ENCODE results near the gene PDE3A.

The PDE3A gene

DNA sequence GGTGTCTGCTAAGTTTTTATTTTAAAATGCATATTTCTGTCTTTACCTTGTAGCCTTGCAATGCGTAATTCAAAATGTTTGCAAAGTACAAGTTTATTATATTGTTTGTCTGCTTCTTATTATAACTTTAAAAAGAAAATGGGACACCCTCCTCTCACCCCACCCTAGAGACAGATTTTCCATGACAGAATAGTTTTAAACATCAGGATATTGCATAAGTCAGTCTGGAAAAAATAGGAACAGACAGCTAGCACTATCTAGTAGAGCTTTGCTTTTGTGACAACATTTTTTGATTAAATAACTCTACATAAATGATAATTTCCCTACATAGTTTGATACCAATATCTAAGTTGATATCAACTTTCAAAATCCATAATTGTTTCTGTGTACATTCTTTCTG is 71.3 kb downstream of the PDE3A start:
- H3K23ac ChIP-seq (ENCODE audit: low read length in 2 of 2): no peak overlapping the region
- H2AK5ac ChIP-seq (ENCODE audit: low read length, severe bottlenecking): no peak overlapping the region
- no peak overlapping the region for H2BK12ac ChIP-seq (ENCODE audit: low read length in 2 of 2)
- H3K4me2 ChIP-seq (ENCODE audit: low read length, poor library complexity, severe bottlenecking): no peak overlapping the region
- no peak overlapping the region for H3K9ac ChIP-seq (ENCODE audit: low read length)
- no peak for DNase-seq
- no peaks in the 10 kb centered on the region for H3K9me3 ChIP-seq (ENCODE audit: control insufficient read depth, low read length)
- no peak overlapping the region for H3K4ac ChIP-seq (ENCODE audit: low read depth in 1 of 2, low read length in 2 of 2)
- no peak overlapping the region for H4K8ac ChIP-seq (ENCODE audit: low read length)
- no peaks in the 10 kb centered on the region for H3K79me1 ChIP-seq (replicated peaks; ENCODE audit: low read length, poor library complexity, severe bottlenecking)
- H4K91ac ChIP-seq (ENCODE audit: low read length): no peak overlapping the region
- no peak overlapping the region for H2BK120ac ChIP-seq (ENCODE audit: low read depth, low read length)
- WGBS: no CpG with 5 or more reads among the region's 1 CpG
- no peak overlapping the region for H2BK15ac ChIP-seq (ENCODE audit: low read depth, poor library complexity, severe bottlenecking)
- no peak overlapping the region for H3K27ac ChIP-seq (ENCODE audit: low read length, poor library complexity, severe bottlenecking)
- no peak overlapping the region for H3K14ac ChIP-seq (ENCODE audit: low read length in 2 of 2)
- no peak overlapping the region for H2AFZ ChIP-seq (ENCODE audit: low read depth, low read length)
- no peaks in the 10 kb centered on the region for H3K27me3 ChIP-seq (ENCODE audit: control insufficient read depth in 1 of 2, insufficient read depth in 1 of 2, low read length in 2 of 2)
- no peaks in the 10 kb centered on the region for H3K36me3 ChIP-seq (ENCODE audit: control insufficient read depth in 1 of 2, insufficient read depth in 2 of 2, low read depth in 1 of 2, low read length in 2 of 2)
- no peak overlapping the region for H2BK5ac ChIP-seq (ENCODE audit: low read depth, low read length, poor library complexity, severe bottlenecking)
- no peaks in the 10 kb centered on the region for H3K4me1 ChIP-seq (ENCODE audit: control insufficient read depth, insufficient read depth, low read depth, low read length)
- no peak overlapping the region for H3K18ac ChIP-seq (ENCODE audit: low read depth in 1 of 2, low read length in 2 of 2)
- no peak overlapping the region for H3K4me3 ChIP-seq (ENCODE audit: insufficient read depth in 1 of 2, low read depth in 1 of 2, low read length in 2 of 2)

DNA sequence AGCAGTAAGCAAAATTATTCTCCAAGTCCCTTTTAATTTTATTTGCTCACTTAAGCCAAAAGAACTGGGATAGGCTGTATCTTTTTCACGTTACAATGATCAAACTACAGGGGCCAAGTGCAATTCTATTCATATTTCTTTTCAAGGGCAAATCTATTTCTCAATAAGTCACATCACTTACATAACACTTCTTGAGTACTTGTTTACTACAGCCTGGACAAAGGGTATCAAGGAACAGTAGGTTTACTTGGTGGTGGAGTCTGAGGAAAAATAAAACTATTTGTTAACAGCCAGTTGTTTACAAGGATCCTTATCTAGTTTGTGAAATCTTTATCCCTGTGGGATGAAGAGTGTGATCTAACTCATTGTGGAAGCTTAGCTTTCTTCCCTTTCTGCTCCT is 72.1 kb downstream of the PDE3A start:
- H2AK5ac ChIP-seq (ENCODE audit: low read length, severe bottlenecking): no peak overlapping the region
- H2BK5ac ChIP-seq (ENCODE audit: low read depth, low read length, poor library complexity, severe bottlenecking): no peak overlapping the region
- H2AFZ ChIP-seq (ENCODE audit: low read depth, low read length): no peak overlapping the region
- no peak overlapping the region for H3K14ac ChIP-seq (ENCODE audit: low read length in 2 of 2)
- H2BK120ac ChIP-seq (ENCODE audit: low read depth, low read length): no peak overlapping the region
- no peak overlapping the region for H3K9ac ChIP-seq (ENCODE audit: low read length)
- H3K4ac ChIP-seq (ENCODE audit: low read depth in 1 of 2, low read length in 2 of 2): no peak overlapping the region
- H4K8ac ChIP-seq (ENCODE audit: low read length): no peak overlapping the region
- no peaks in the 10 kb centered on the region for H3K79me1 ChIP-seq (replicated peaks; ENCODE audit: low read length, poor library complexity, severe bottlenecking)
- H2BK15ac ChIP-seq (ENCODE audit: low read depth, poor library complexity, severe bottlenecking): no peak overlapping the region
- 78% methylated on average over 1 of the region's 1 CpG for WGBS
- no peak overlapping the region for H2BK12ac ChIP-seq (ENCODE audit: low read length in 2 of 2)
- H3K18ac ChIP-seq (ENCODE audit: low read depth in 1 of 2, low read length in 2 of 2): no peak overlapping the region
- H4K91ac ChIP-seq (ENCODE audit: low read length): no peak overlapping the region
- no peak overlapping the region for H3K4me3 ChIP-seq (ENCODE audit: insufficient read depth in 1 of 2, low read depth in 1 of 2, low read length in 2 of 2)
- DNase-seq: no peak
- no peak overlapping the region for H3K4me2 ChIP-seq (ENCODE audit: low read length, poor library complexity, severe bottlenecking)
- no peaks in the 10 kb centered on the region for H3K9me3 ChIP-seq (ENCODE audit: control insufficient read depth, low read length)
- H3K23ac ChIP-seq (ENCODE audit: low read length in 2 of 2): no peak overlapping the region
- no peaks in the 10 kb centered on the region for H3K4me1 ChIP-seq (ENCODE audit: control insufficient read depth, insufficient read depth, low read depth, low read length)
- no peaks in the 10 kb centered on the region for H3K27me3 ChIP-seq (ENCODE audit: control insufficient read depth in 1 of 2, insufficient read depth in 1 of 2, low read length in 2 of 2)
- H3K36me3 ChIP-seq (ENCODE audit: control insufficient read depth in 1 of 2, insufficient read depth in 2 of 2, low read depth in 1 of 2, low read length in 2 of 2): no peaks in the 10 kb centered on the region
- no peak overlapping the region for H3K27ac ChIP-seq (ENCODE audit: low read length, poor library complexity, severe bottlenecking)

DNA sequence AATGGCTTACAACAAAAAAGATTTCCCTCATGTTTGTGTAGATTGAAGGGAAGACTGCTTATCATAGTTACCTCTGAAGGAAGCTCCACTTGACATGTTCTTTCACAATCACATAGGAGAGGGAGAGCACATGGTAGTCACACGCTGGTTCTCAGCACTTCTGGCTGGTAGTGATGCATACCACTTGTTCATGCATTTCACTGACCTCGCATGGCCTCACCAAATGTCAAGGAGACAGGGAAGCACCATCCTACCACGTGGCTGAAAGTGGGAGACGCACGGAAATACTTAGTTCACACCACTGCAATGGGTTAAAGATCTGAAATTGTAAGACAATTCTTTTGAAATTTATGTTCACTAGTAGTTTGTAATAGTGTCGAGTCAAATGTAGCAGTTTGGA is 74.0 kb downstream of the PDE3A start:
- Histone ChIP-seq H2AK5ac (ENCODE audit: low read length, severe bottlenecking) (no peak overlapping the region), H3K4me1 (ENCODE audit: control insufficient read depth, insufficient read depth, low read depth, low read length) (no peaks in the 10 kb centered on the region), H4K91ac (ENCODE audit: low read length) (no peak overlapping the region), H3K4me2 (ENCODE audit: low read length, poor library complexity, severe bottlenecking) (no peak overlapping the region), H3K4me3 (ENCODE audit: insufficient read depth in 1 of 2, low read depth in 1 of 2, low read length in 2 of 2) (no peak overlapping the region), H4K8ac (ENCODE audit: low read length) (no peak overlapping the region), H2BK12ac (ENCODE audit: low read length in 2 of 2) (peak overlapping the region in 1 of 2 experiments; percentile 56), H3K14ac (ENCODE audit: low read length in 2 of 2) (no peak overlapping the region), H2BK5ac (ENCODE audit: low read depth, low read length, poor library complexity, severe bottlenecking) (no peak overlapping the region), H3K27ac (ENCODE audit: low read length, poor library complexity, severe bottlenecking) (no peak overlapping the region), H3K9ac (ENCODE audit: low read length) (no peak overlapping the region), H2BK15ac (ENCODE audit: low read depth, poor library complexity, severe bottlenecking) (no peak overlapping the region), H3K23ac (ENCODE audit: low read length in 2 of 2) (no peak overlapping the region), H3K9me3 (ENCODE audit: control insufficient read depth, low read length) (no peaks in the 10 kb centered on the region), H2AFZ (ENCODE audit: low read depth, low read length) (no peak overlapping the region), H3K36me3 (ENCODE audit: control insufficient read depth in 1 of 2, insufficient read depth in 2 of 2, low read depth in 1 of 2, low read length in 2 of 2) (no peaks in the 10 kb centered on the region), H3K4ac (ENCODE audit: low read depth in 1 of 2, low read length in 2 of 2) (no peak overlapping the region), H3K18ac (ENCODE audit: low read depth in 1 of 2, low read length in 2 of 2) (no peak overlapping the region), H3K79me1 (replicated peaks; ENCODE audit: low read length, poor library complexity, severe bottlenecking) (no peaks in the 10 kb centered on the region), H2BK120ac (ENCODE audit: low read depth, low read length) (no peak overlapping the region), H3K27me3 (ENCODE audit: control insufficient read depth in 1 of 2, insufficient read depth in 1 of 2, low read length in 2 of 2) (no peaks in the 10 kb centered on the region)
- DNase-seq: no peak
- WGBS: 58% methylated on average over 5 of the region's 6 CpGs

DNA sequence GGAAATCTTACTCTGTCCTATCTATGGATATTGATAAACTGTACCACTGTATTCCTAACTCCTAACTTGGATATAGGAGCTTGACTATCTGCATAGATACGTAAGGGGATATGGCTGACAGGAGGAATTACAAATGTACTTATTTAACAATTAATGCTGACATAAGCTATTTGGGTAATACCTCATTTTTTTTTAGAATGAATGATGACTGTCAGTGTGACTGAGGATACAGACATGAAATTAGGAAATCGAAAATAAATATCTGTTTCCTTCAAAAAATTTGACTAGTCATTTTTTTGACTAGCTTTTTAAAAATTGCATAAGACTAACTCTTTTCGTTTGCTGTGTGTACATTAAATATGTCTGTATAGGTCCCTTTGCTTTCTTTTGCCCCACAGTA is 74.9 kb downstream of the PDE3A start:
- no peak overlapping the region for H4K91ac ChIP-seq (ENCODE audit: low read length)
- H3K79me1 ChIP-seq (replicated peaks; ENCODE audit: low read length, poor library complexity, severe bottlenecking): no peaks in the 10 kb centered on the region
- no peak overlapping the region for H2BK5ac ChIP-seq (ENCODE audit: low read depth, low read length, poor library complexity, severe bottlenecking)
- H3K9ac ChIP-seq (ENCODE audit: low read length): no peak overlapping the region
- H3K27ac ChIP-seq (ENCODE audit: low read length, poor library complexity, severe bottlenecking): no peak overlapping the region
- H3K27me3 ChIP-seq (ENCODE audit: control insufficient read depth in 1 of 2, insufficient read depth in 1 of 2, low read length in 2 of 2): no peaks in the 10 kb centered on the region
- no peak overlapping the region for H3K4ac ChIP-seq (ENCODE audit: low read depth in 1 of 2, low read length in 2 of 2)
- H2BK15ac ChIP-seq (ENCODE audit: low read depth, poor library complexity, severe bottlenecking): no peak overlapping the region
- no peak overlapping the region for H2AFZ ChIP-seq (ENCODE audit: low read depth, low read length)
- no peaks in the 10 kb centered on the region for H3K9me3 ChIP-seq (ENCODE audit: control insufficient read depth, low read length)
- no peaks in the 10 kb centered on the region for H3K36me3 ChIP-seq (ENCODE audit: control insufficient read depth in 1 of 2, insufficient read depth in 2 of 2, low read depth in 1 of 2, low read length in 2 of 2)
- no peak overlapping the region for H3K23ac ChIP-seq (ENCODE audit: low read length in 2 of 2)
- H2BK12ac ChIP-seq (ENCODE audit: low read length in 2 of 2): no peak overlapping the region
- H4K8ac ChIP-seq (ENCODE audit: low read length): no peak overlapping the region
- DNase-seq: no peak
- H2BK120ac ChIP-seq (ENCODE audit: low read depth, low read length): no peak overlapping the region
- no peak overlapping the region for H3K4me3 ChIP-seq (ENCODE audit: insufficient read depth in 1 of 2, low read depth in 1 of 2, low read length in 2 of 2)
- no peak overlapping the region for H2AK5ac ChIP-seq (ENCODE audit: low read length, severe bottlenecking)
- H3K14ac ChIP-seq (ENCODE audit: low read length in 2 of 2): no peak overlapping the region
- H3K4me1 ChIP-seq (ENCODE audit: control insufficient read depth, insufficient read depth, low read depth, low read length): no peaks in the 10 kb centered on the region
- H3K18ac ChIP-seq (ENCODE audit: low read depth in 1 of 2, low read length in 2 of 2): no peak overlapping the region
- no peak overlapping the region for H3K4me2 ChIP-seq (ENCODE audit: low read length, poor library complexity, severe bottlenecking)
- 100% methylated on average over 1 of the region's 3 CpGs for WGBS
